ENCODE results near the gene SDK1.

Gene SDK1

DNA sequence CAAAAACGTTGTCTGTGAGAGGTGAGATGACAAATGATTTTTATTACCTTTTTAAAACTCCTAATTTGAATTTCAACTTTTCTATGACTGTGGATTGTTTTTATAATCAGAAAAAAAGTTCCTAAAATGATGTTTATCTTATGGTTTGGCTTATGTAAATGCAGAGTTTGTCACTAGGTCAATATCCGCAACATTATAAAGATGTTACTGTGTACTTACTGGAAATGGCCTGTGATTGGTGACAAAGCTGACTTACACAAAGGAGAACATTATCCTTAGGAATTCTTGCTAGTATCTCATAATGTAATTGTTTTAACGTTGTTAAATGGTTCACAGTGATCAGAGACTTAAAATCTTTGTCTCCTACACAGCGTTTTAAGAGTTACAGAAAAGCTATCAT is 79.0 kb downstream of the SDK1 start:
- Histone ChIP-seq H3K36me3 (no peaks in the 10 kb centered on the region), H3K4me3 (ENCODE audit: low read depth, low read length) (no peak overlapping the region), H3K9me3 (ENCODE audit: severe bottlenecking) (no peaks in the 10 kb centered on the region), H3K27ac (no peak overlapping the region), H3K27me3 (ENCODE audit: insufficient read depth, low read depth, severe bottlenecking) (no peaks in the 10 kb centered on the region)
- TF ChIP-seq, protein P1, sequence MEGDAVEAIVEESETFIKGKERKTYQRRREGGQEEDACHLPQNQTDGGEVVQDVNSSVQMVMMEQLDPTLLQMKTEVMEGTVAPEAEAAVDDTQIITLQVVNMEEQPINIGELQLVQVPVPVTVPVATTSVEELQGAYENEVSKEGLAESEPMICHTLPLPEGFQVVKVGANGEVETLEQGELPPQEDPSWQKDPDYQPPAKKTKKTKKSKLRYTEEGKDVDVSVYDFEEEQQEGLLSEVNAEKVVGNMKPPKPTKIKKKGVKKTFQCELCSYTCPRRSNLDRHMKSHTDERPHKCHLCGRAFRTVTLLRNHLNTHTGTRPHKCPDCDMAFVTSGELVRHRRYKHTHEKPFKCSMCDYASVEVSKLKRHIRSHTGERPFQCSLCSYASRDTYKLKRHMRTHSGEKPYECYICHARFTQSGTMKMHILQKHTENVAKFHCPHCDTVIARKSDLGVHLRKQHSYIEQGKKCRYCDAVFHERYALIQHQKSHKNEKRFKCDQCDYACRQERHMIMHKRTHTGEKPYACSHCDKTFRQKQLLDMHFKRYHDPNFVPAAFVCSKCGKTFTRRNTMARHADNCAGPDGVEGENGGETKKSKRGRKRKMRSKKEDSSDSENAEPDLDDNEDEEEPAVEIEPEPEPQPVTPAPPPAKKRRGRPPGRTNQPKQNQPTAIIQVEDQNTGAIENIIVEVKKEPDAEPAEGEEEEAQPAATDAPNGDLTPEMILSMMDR (IDR thresholded peaks at IDR 0.05; ENCODE audit: low read depth, low read length) = no peak
- no peak for DNase-seq

DNA sequence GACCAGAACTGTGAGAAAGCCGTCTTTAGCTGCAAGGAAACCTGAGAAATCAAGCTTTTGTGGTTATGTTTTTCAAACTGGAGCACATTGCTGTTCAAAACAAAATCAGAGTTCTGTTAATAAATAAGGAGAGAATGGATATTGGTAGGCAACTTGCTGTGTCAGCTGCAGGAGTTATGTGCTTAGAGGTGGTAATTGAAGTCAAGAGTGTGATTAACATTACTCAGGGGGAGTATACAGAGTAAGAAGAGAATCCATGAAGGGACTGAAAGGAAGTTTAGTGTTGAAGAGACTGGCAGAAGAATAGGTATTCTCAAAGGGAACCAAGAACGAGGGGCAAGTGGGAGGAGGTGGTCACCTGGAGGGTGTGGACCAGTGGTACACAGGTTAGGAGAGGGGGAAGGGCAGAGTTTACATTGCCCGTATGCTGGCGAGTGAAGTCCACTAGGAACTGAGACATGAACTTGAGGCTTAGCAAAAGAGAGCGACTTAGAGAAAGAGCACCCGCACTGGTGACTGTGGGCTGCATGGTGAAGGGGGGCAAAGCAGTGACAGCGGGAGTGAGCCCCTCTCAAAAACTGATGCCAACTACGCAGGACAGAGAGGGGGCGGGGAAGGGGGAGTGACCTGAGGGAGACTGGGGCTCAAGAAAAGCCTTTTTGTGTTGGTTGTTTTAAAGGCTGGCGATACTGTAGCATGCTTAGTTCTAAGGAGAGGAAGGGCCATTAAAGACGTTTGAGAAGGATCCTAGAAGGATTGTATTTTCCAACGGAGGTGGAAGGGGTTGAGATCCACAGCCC is 80.0 kb downstream of the SDK1 start:
- H3K27me3 ChIP-seq (ENCODE audit: insufficient read depth, low read depth, severe bottlenecking) = no peaks in the 10 kb centered on the region
- TF ChIP-seq, protein P1 (IDR thresholded peaks at IDR 0.05; ENCODE audit: low read depth, low read length) = no peak
- H3K27ac ChIP-seq = no peak overlapping the region
- no peak overlapping the region for H3K4me3 ChIP-seq (ENCODE audit: low read depth, low read length)
- no peaks in the 10 kb centered on the region for H3K36me3 ChIP-seq
- no peaks in the 10 kb centered on the region for H3K9me3 ChIP-seq (ENCODE audit: severe bottlenecking)
- DNase-seq = no peak

DNA sequence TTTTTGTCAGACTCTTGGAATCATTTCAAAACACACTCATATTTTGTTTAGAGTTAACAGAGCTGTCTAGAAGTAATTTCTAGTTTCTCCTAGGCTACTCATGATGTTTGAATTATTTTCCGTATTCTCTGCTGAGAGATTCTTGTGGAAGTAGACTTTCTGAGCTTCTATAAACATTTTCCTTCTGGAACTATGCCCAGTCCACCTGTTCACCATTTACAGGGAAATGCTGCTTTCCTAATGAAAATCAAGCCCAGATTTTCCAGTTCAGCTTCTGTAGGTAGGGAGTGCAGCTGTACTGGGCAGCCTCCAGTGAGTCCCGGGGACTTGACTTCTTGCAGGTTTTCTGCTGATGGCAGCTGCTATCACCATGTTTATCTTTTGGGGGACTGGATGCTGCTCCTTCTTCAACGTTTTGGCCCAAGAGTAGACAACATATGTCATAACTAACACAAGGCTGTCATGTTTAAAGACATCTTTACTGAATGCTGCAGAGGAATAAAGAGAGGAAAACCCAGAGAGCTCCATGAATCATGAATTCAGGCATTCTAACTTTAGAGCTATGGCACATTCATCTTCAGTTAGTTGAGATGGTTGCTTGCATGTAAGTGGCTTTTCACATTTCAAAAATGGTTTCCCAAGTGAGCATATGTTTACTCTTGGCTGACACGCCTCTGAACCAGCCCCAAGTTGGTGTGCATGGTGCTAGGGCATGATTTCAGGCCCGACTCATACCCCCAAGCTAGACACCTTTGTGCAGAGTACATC is 85.6 kb downstream of the SDK1 start:
- H3K27ac ChIP-seq = no peak overlapping the region
- no peaks in the 10 kb centered on the region for H3K27me3 ChIP-seq (ENCODE audit: insufficient read depth, low read depth, severe bottlenecking)
- no peak for DNase-seq
- TF ChIP-seq, protein P1 (IDR thresholded peaks at IDR 0.05; ENCODE audit: low read depth, low read length) = no peak
- H3K36me3 ChIP-seq = no peaks in the 10 kb centered on the region
- H3K4me3 ChIP-seq (ENCODE audit: low read depth, low read length) = no peak overlapping the region
- no peaks in the 10 kb centered on the region for H3K9me3 ChIP-seq (ENCODE audit: severe bottlenecking)

DNA sequence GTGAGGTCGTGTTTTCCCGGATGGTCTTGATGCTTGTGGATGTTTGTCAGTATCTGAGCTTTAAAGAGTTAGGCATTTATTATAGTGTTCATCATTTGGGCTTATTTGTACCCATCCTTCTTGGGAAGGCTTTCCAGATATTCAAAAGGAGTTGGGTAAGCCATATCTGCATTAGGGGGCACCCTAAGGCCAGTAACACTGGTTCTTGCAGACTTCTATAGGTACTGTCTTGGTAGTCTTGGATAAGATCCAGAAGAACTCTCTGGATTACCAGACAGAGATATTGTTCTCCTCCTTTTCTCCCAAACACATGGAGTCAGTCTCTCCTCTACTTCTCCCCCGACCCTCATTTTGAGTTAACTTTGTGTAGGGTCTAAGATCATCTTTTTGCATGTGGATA is 92.8 kb downstream of the SDK1 start:
- TF ChIP-seq, protein P1 (IDR thresholded peaks at IDR 0.05; ENCODE audit: low read depth, low read length) = no peak
- no peak for DNase-seq
- H3K27me3 ChIP-seq (ENCODE audit: insufficient read depth, low read depth, severe bottlenecking) = no peaks in the 10 kb centered on the region
- no peak overlapping the region for H3K4me3 ChIP-seq (ENCODE audit: low read depth, low read length)
- H3K27ac ChIP-seq = no peak overlapping the region
- peaks cover 3% of the 10 kb centered on the region for H3K9me3 ChIP-seq (ENCODE audit: severe bottlenecking)
- no peaks in the 10 kb centered on the region for H3K36me3 ChIP-seq

DNA sequence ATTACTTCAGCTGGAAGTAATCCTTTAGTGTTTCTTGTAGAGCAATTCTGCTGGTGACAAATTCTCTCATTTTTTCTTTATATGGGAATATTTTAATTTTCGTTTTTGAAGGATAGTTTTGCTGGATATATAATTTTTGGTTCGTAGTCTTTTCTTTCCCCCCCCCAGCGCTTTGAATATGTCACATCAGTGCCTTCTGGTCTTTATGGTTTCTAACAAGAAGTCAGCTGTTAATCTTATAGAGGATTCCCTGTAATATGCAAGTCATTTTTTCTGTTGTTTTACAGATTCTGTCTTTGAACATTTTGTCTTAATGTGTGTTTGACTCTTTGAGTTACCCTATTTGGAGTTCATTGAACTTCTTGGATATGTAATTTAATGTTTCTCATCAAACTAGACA is 96.3 kb downstream of the SDK1 start:
- Histone ChIP-seq H3K4me3 (ENCODE audit: low read depth, low read length) (no peak overlapping the region), H3K9me3 (ENCODE audit: severe bottlenecking) (peaks cover 3% of the 10 kb centered on the region), H3K27ac (no peak overlapping the region), H3K36me3 (no peaks in the 10 kb centered on the region), H3K27me3 (ENCODE audit: insufficient read depth, low read depth, severe bottlenecking) (no peaks in the 10 kb centered on the region)
- TF ChIP-seq, protein P1 (IDR thresholded peaks at IDR 0.05; ENCODE audit: low read depth, low read length) = no peak
- DNase-seq = no peak
